SH-SY5Y (cell line): Measurements from ENCODE around the gene AKAIN1.

Experiments
- GATA2 ChIP-seq: IDR thresholded peaks from 2 replicates; pipeline ENCODE4 v1.6.1; 2011; ENCODE audit warnings: mild to moderate bottlenecking, low read depth, low read length
- GATA3 ChIP-seq: IDR thresholded peaks from 2 replicates; pipeline ENCODE4 v1.6.1; 2011; ENCODE audit warnings: low read depth, mild to moderate bottlenecking, low read length, moderate library complexity

DNA sequence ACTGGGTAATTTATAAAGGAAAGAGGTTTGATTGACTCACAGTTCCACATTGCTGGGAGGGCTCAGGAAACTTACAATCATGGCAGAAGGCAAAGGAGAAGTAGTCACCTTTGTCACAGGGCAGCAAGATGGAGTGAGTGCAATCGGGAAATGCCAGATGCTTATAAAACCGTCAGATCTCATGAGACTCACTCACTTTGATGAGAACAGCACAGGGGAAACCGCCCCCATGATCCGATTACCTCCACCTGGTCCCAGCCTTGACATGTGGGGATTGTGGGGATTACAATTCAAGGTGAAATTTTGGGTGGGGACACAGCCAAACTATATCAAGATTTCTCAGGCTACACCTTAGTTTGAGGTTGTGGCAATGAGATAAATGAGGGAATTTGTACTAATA is 54.9 kb downstream of the AKAIN1 start:
- TF ChIP-seq GATA2 = no peak
- TF ChIP-seq GATA3 = no peak
